Measurements from ENCODE around the gene MXI1.
A peak's percentile ranks its signal among the peaks of the same experiment; 100 is the strongest.

Gene MXI1

DNA sequence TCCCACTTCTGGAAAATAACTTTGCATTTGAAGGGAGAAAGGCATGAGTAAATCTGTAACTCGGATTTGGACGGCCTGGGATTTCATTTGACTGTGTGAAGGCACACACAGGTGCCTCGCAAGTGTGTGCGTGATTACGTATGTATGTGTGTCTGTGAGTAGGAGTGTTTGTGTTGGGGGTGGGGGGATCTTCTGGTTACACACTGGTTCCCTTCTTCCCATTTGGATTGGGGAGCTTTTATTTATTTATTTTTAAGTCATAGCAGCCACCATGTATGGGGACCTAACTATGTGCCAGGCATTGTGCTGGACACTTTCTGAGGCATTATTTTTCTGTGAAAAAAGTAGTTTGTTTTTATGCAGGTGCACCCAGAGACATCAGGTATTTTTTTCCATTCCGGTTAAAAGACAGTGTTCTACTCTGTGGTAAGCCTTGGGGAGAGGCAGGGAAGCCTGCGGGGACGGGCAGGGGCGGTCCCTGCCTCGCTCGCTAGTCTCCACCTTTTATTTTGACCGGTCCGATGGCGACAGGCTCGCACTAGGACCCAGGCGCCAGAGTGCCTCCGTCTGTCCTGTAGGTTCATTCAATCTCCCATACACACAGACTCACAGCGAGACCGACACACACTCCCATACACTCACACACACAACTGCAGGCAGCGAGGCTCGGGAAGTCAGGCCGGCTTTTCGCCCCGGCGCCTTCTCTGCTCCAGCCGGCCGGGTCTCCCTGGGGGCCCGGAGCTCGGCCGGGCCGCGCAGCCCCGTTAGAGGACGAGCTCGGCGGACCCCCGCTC, at the start of gene MXI1:
Gene MXI1, plus strand, starts transcription at position 595 of the 794 bp plus-strand sequence. CDS start 204 bp downstream, outside the sequence.
- DNase-seq = peak; percentile 85

GRCh38 chr10:110158051-110159005, 49.1 kb upstream of the MXI1 start:
- DNase-seq = no peak

GRCh38 chr10:110160081-110160480, 47.3 kb upstream of the MXI1 start:
- no peak for DNase-seq

DNA sequence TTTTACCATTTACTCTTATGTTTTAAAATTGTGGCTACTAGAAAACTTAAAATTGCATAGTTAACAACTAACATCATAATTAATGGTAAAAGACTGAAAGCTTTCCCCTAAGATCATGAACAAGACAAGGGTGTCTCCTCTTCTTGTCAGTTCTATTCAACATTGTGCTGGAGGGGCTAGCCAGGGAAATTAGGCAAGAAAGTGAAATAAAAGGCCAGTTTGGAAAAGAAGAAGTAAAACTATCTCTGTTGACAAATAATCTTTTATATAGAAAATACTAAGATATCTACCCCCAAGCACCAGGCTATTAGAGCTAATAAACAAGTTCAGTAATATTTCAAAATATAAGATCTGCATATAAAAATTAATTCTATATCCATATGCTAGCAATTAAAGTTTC, 46.9 kb upstream of the MXI1 start:
- DNase-seq = no peak

DNA sequence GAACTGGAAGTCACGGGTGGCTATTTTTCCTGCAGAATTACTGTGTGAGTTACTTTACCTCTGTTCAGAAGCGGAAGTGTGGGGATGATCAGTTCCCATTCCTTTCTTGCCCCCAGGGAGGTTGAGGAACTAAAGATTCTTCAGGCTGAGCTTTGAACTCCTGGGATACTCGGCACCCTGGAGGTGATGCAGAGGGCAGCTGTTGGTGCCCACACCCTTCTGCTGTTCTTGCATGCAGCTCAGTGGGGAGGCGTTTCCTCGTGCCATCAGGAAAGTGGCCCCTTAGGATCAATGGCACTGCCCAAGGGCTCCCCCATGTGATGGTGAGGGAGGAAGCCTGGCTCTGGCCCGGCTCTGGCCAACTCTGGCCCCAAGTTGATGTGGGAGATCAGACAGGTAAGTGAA, 44.7 kb upstream of the MXI1 start:
- no peak for DNase-seq

DNA sequence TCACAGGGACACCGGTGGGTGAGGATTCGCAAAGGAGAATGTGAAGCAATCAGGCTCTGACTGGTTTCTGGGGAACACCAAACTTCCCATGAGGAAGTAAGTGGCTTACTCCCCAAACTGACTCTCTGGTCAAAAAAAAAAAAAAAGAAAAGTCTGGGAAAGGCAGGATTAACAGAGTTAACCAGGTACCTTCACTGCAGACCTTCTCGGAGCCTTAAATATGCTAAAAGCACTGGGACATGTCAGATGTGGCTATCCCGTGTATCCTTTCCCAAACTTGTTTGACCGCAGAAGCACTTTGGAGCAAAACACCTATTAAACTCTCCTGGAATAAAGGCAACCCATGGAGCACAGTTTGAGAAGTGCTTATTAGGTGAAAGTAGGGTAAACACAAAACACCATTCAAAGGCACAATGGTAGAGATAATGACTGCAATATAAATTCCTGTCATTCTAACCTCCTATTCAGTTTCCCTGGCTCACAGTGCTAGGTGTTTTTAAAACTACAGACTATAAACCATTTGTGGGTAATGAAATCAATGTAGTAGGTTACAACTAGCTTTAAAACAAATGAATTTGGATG, 44.1 kb upstream of the MXI1 start:
- DNase-seq = no peak

GRCh38 chr10:110163841-110164240, 43.6 kb upstream of the MXI1 start:
- no peak for DNase-seq

GRCh38 chr10:110165239-110165638, 42.2 kb upstream of the MXI1 start:
- DNase-seq = no peak

DNA sequence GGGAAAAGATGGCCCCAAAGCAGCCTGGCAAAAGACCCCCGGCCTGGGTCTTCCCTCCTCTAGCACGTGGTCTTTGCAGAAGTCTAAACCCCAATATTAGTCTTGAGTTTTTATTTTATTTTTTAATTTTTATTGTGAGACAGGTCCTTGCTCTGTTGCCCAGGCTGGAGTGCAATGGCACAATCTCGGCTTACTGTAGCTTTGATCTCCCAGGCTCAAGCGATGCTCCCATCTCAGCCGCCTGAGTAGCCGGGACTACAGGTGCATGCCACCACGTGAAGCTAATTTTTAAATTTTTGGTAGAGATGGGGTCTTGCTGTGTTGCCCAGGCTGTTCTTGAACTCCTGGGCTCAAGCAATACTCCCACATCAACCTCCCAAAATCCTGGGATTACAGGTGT, 40.3 kb upstream of the MXI1 start:
- DNase-seq = no peak

GRCh38 chr10:110168601-110169481, 38.6 kb upstream of the MXI1 start:
- no peak for DNase-seq

GRCh38 chr10:110169586-110169985, 37.8 kb upstream of the MXI1 start:
- no peak for DNase-seq

DNA sequence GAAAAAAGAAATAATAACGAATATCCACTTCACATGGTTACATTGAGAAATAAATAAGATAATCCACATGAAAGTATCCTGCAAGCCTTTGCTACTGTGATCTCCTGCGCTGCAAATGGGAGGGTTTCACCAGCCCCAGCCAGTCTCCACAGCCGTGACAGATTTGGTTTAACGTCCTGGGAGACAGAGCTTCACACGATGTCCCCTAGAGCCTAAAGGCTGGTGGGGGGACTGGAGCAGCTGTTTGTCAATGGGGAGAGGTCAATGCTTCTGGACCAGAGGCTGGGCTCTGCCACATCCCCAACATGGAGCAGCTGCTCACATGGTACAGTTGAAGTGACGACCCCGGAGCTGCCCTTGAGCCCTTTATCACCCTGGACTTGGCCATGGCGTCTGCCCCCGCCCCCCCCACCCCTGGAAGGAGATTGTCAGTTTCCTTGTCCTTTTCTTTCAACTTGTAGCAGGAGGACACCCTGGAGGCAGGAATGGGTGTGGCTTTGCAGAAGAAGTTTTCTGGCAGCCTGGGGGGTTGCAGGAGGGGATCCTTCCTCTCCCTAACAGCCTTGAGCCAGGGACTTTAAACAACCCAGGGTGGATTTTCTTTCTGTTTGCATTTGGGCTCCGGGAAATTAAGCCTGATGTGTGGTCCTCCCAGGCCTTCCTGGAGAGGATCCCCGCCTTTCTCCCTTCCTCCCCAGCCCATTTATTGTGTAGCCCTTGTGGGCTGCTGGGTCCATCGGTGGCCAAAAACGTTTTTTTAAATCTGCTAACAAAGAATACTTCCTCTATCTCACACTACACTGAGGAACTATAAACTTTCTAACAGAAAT, 37.0 kb upstream of the MXI1 start:
- no peak for DNase-seq

DNA sequence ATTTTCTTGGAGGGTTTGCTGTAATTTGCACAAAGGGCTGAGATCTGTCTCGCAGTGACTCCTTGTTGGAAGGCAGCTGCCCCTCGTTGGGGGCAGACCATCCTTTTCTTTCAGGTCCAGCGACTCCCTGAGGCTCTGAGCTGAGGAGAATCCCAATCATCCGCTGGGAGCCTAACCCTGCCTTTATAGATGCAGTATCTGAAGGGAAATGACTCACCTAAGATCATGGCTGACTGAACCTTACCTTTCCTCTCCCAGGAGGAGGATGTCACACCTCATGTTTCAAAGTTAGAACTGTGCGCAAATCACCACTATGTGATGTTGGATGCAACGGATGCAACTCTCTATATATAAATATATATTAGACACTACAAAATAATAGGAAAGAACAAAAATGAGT, 36.4 kb upstream of the MXI1 start:
- DNase-seq = no peak

GRCh38 chr10:110172155-110172554, 35.2 kb upstream of the MXI1 start:
- DNase-seq = no peak

DNA sequence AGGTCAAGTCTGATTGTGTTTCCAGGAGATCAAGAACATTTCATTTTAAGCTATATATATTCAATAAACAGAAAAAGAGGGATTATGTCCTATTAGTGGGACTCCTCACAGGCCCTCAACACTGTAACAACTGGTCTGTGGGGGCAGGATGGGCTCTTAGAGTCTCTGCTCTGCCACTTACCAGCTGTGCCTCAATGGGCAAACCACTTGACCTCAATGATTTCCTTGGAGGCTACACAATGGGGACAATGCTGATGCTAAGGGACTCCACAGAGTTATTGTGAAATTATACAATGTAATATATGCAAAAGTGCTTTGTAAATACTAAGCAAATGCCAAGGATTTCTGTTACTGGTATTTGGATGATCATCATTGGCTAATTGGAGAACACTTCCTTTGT, 33.2 kb upstream of the MXI1 start:
- DNase-seq = no peak

DNA sequence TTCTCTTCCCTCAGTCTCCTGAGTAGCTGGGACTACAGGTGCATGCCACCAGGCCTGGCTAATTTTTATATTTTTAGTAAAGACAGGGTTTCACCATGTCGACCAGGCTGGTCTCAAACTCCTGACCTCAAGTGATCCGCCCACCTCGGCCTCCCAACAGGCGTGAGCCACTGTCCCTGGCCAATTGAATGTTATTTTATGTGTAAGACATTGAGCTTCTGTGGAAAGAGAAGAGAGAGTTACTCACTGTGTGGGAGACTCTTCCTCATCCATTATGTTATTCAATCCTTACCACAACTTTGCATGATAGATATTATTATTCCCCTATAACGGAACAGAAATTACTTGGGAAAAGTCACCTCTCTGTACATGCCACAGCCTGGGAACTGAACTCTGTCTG, 32.6 kb upstream of the MXI1 start:
- DNase-seq = no peak

DNA sequence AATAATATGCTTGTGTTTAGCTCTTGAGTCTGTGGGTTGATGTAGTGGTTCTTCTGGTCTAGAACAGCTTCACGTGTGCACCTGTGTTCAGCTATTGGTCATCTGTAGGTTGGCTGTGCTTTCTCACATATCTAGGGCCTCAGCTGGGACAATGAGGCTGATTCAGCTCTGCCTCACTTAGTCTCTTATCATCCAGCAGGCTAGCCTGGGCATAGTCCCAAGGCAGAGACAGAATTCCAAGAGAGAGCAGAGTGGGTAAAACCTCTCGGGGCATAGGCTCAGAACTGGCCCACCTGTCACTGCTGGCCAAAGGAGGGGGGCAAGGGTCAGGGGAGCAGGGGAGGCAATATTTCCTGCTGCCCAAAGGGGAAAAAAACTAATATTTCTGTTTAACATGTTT, 32.0 kb upstream of the MXI1 start:
- no peak for DNase-seq

DNA sequence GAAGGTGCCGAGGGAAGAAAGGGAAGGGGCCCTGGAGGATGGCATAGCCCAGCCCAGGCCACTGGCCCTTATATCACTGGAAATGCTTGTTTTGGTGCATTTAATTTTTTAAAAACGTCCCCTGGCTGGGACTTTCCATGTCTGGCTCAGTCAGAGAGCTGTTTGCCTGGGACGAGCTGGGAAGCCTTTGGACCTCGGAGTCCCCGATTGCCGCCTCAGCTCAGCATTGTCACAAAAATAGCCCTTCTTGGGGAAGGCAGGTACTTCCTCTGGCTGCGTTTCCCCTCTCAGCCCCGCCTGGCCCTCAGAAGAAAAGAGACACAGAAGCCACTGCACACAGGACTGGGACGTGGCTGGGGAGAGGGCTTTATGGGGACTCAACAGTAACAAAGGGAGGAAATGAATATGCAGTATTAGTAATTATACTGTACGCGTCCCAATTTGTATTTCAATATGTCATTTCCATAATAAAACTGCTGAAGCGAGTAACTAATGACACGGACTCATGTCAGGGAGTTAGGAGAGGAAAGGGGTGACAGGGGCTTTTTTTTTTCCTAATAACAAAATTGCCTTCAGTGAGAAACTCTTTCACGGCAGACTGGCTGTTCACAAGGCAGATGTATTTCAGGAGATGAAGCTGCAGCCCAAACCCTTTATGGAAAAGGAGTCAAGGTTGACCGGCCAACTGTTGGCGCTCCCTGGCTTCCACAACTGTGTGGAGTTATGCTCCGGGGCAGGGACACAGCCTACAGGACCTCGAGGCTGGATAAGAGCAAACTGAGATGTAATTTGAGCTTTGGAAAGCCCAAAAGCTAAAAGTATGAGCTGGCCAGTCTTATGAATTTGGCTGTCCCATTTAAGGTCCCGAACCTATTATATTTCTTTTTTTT, 31.0 kb upstream of the MXI1 start:
- DNase-seq = no peak

GRCh38 chr10:110179220-110179619, 28.2 kb upstream of the MXI1 start:
- DNase-seq = no peak

GRCh38 chr10:110181451-110181850, 26.0 kb upstream of the MXI1 start:
- no peak for DNase-seq

DNA sequence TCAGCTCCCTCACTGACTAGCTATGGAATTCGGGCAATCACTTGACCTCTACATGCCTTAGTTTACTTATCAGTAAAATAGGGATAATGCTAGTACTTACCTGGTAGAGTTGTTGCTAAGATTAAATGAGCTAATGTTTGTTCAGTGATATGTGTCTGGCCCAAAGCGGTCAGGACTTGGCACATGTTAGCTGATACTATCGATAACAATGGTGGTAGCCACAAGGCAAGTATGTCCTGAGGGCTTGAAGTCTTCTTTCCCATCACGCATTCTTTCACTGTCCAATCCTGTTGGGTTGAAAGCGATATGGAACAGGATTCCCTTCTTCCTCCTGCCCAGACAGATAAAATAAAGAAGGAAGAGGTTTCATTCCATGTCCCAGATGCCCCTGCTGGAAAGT, 25.5 kb upstream of the MXI1 start:
- no peak for DNase-seq
